Glutamatergic neuron (in vitro differentiated cells): Measurements from ENCODE around the gene MAP4K5. TPM values are rescaled to one million over a fixed set of nuclear protein-coding genes. Genes with fewer than 3 reads are reported as not detected.

Experiments used
- DNase-seq: peaks from one replicate; pipeline ENCODE4 v3.0.0; 2022
- H3K27ac Mint-ChIP-seq: one replicate; pipeline ENCODE4 v1.8.0; 2020; ENCODE audit warnings: mild to moderate bottlenecking, mixed read lengths, inconsistent platforms; ENCODE audit not compliant: unreplicated experiment
- H3K27me3 Mint-ChIP-seq: one replicate; pipeline ENCODE4 v1.8.0; 2020; ENCODE audit warnings: mild to moderate bottlenecking, moderate library complexity, mixed read lengths, inconsistent platforms; ENCODE audit not compliant: unreplicated experiment
- H3K36me3 Mint-ChIP-seq: one replicate; pipeline ENCODE4 v1.8.0; 2020; ENCODE audit warnings: mild to moderate bottlenecking, mixed read lengths, inconsistent platforms; ENCODE audit not compliant: unreplicated experiment
- H3K4me1 Mint-ChIP-seq: one replicate; pipeline ENCODE4 v1.8.0; 2020; ENCODE audit warnings: mild to moderate bottlenecking, low read depth, mixed read lengths, inconsistent platforms; ENCODE audit not compliant: unreplicated experiment
- H3K4me3 Mint-ChIP-seq: one replicate; pipeline ENCODE4 v1.8.0; 2020; ENCODE audit warnings: mild to moderate bottlenecking, mixed read lengths, inconsistent platforms; ENCODE audit not compliant: unreplicated experiment
- H3K9me3 Mint-ChIP-seq: one replicate; pipeline ENCODE4 v1.8.0; 2020; ENCODE audit warnings: mild to moderate bottlenecking, moderate library complexity, mixed read lengths, inconsistent platforms; ENCODE audit not compliant: unreplicated experiment
- total RNA-seq: library from RNA; stranded (reverse); fragmentation: NEBNext Ultra II Directional; extraction: Animal tissue kit (Norgen Biotek cat#: 25700); gene quantifications from one replicate; pipeline ENCODE4 v1.2.1, GENCODE V29; 2021; ENCODE audit not compliant: unreplicated experiment
- TF ChIP-seq, protein P1 (sequence below): fragments of 200-600 bp; sonication (generic); IDR thresholded peaks from one replicate; pipeline ENCODE4 v1.5.0; 2021; ENCODE audit not compliant: partially characterized antibody, unreplicated experiment

MAP4K5 gene
- total RNA-seq, 1 donor from 2014 or later = 99.5 TPM

GRCh38 chr14:50523271-50524041 is 8.9 kb downstream of the MAP4K5 start:
- TF ChIP-seq, protein P1, sequence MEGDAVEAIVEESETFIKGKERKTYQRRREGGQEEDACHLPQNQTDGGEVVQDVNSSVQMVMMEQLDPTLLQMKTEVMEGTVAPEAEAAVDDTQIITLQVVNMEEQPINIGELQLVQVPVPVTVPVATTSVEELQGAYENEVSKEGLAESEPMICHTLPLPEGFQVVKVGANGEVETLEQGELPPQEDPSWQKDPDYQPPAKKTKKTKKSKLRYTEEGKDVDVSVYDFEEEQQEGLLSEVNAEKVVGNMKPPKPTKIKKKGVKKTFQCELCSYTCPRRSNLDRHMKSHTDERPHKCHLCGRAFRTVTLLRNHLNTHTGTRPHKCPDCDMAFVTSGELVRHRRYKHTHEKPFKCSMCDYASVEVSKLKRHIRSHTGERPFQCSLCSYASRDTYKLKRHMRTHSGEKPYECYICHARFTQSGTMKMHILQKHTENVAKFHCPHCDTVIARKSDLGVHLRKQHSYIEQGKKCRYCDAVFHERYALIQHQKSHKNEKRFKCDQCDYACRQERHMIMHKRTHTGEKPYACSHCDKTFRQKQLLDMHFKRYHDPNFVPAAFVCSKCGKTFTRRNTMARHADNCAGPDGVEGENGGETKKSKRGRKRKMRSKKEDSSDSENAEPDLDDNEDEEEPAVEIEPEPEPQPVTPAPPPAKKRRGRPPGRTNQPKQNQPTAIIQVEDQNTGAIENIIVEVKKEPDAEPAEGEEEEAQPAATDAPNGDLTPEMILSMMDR = no peak
- H3K4me1 Mint-ChIP-seq = peaks cover 13% of the 10 kb centered on the region
- peaks cover 3% of the 10 kb centered on the region for H3K9me3 Mint-ChIP-seq
- no peaks in the 10 kb centered on the region for H3K36me3 Mint-ChIP-seq
- no peaks in the 10 kb centered on the region for H3K27me3 Mint-ChIP-seq
- H3K4me3 Mint-ChIP-seq = no peak overlapping the region
- no peak overlapping the region for H3K27ac Mint-ChIP-seq
- DNase-seq = no peak

DNA sequence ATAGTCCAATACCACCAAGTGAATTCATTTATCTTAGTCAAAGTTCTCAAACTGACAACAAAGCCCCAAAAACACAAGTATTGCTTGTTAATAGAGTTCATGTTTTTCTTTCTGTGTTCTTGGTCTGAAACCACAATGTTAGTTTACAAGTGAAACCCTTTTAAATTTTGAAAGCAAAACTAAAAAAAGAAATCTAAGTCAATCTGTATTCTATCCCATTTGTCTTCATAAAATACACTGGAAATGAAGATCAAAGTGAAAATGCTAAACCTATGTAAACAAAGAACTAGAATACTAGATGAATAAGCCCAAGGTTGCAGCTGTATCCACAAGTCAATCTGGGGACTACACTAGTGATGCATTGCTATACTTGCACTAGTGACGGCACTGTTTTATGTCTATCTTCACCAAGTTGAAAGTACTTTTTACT is 10.4 kb downstream of the MAP4K5 start:
- H3K9me3 Mint-ChIP-seq = peaks cover 3% of the 10 kb centered on the region
- no peaks in the 10 kb centered on the region for H3K36me3 Mint-ChIP-seq
- H3K4me3 Mint-ChIP-seq = no peak overlapping the region
- no peak for DNase-seq
- TF ChIP-seq, protein P1 = no peak
- no peak overlapping the region for H3K27ac Mint-ChIP-seq
- H3K4me1 Mint-ChIP-seq = peaks cover 9% of the 10 kb centered on the region
- no peaks in the 10 kb centered on the region for H3K27me3 Mint-ChIP-seq

- H3K4me1 Mint-ChIP-seq = peaks cover 6% of the 10 kb centered on the region
- no peak overlapping the region for H3K4me3 Mint-ChIP-seq
- H3K27me3 Mint-ChIP-seq = no peaks in the 10 kb centered on the region
- TF ChIP-seq, protein P1 = no peak
- no peak for DNase-seq
- H3K27ac Mint-ChIP-seq = no peak overlapping the region
- peaks cover 3% of the 10 kb centered on the region for H3K9me3 Mint-ChIP-seq
- no peaks in the 10 kb centered on the region for H3K36me3 Mint-ChIP-seq
Measured at GRCh38 chr14:50520947-50521815, 11.2 kb downstream of the MAP4K5 start.

- Mint-ChIP-seq H3K4me3 (no peak overlapping the region), H3K27ac (no peak overlapping the region)
- TF ChIP-seq, protein P1 = no peak
Measured at GRCh38 chr14:50516091-50516490, 16.3 kb downstream of the MAP4K5 start.

More at GRCh38 chr14:50516091-50516490, 16.3 kb downstream of the MAP4K5 start:
- Mint-ChIP-seq H3K9me3 (no peaks in the 10 kb centered on the region), H3K36me3 (no peaks in the 10 kb centered on the region), H3K4me1 (no peaks in the 10 kb centered on the region), H3K27me3 (no peaks in the 10 kb centered on the region)
- DNase-seq = no peak
